Measurements from ENCODE around the gene RIC8B.

RIC8B gene

DNA sequence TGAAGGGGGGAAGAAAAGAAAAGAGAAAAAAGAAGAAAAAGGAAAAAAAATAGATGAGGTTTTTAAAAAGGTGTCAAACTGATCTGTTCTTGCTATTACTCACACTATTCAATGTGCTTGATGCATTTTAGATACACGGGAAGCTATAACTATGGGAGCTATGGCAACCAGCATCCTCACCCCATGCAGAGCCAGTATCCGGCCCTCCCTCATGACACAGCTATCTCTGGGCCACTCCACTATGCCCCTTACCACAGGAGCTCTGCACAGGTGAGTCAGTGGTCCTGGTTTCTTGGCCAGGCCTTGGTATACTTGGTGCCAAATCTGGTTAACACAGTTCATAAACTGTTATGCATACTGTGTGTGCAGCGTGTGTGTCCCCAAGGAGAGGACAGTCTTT, 24.0 kb upstream of the RIC8B start:
- TF ChIP-seq FOXP2 (optimal IDR thresholded peaks at IDR 0.05; ENCODE audit: borderline replicate concordance, extremely low read depth, extremely low read length, insufficient read depth) (no peak), POLR2AphosphoS5 (IDR thresholded peaks at IDR 0.05; ENCODE audit: low read depth, low read length) (no peak), TAF1 (IDR thresholded peaks at IDR 0.05; ENCODE audit: borderline replicate concordance, insufficient read depth, low read length) (no peak), SIN3A (IDR thresholded peaks at IDR 0.05; ENCODE audit: borderline replicate concordance, insufficient read depth, low read length) (no peak)
- TF ChIP-seq, protein P1, sequence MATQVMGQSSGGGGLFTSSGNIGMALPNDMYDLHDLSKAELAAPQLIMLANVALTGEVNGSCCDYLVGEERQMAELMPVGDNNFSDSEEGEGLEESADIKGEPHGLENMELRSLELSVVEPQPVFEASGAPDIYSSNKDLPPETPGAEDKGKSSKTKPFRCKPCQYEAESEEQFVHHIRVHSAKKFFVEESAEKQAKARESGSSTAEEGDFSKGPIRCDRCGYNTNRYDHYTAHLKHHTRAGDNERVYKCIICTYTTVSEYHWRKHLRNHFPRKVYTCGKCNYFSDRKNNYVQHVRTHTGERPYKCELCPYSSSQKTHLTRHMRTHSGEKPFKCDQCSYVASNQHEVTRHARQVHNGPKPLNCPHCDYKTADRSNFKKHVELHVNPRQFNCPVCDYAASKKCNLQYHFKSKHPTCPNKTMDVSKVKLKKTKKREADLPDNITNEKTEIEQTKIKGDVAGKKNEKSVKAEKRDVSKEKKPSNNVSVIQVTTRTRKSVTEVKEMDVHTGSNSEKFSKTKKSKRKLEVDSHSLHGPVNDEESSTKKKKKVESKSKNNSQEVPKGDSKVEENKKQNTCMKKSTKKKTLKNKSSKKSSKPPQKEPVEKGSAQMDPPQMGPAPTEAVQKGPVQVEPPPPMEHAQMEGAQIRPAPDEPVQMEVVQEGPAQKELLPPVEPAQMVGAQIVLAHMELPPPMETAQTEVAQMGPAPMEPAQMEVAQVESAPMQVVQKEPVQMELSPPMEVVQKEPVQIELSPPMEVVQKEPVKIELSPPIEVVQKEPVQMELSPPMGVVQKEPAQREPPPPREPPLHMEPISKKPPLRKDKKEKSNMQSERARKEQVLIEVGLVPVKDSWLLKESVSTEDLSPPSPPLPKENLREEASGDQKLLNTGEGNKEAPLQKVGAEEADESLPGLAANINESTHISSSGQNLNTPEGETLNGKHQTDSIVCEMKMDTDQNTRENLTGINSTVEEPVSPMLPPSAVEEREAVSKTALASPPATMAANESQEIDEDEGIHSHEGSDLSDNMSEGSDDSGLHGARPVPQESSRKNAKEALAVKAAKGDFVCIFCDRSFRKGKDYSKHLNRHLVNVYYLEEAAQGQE (IDR thresholded peaks at IDR 0.05; ENCODE audit: insufficient read depth in 1 of 2, low read depth in 2 of 2, low read length in 2 of 2): no peak

DNA sequence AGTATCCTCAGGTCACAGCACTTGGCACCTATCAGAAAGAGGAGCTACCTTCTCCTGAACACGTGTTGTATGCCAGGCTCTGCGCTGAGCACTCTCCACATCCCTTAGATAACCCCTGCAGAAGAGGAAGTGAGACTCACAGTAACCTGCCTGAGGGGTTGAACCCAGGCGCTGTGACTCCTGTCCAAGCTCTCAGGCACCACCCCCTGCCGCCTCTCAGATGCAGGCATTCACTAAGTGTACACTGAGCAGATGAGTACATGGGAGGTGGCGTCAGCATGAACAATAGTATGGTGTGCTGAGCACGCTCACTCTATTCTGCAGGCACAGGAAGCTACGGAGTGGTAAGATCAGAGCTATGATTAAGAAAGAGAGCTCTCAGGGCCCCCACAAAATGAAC, 21.0 kb upstream of the RIC8B start:
- TF ChIP-seq FOXP2 (optimal IDR thresholded peaks at IDR 0.05; ENCODE audit: borderline replicate concordance, extremely low read depth, extremely low read length, insufficient read depth): no peak
- no peak for TF ChIP-seq POLR2AphosphoS5 (IDR thresholded peaks at IDR 0.05; ENCODE audit: low read depth, low read length)
- no peak for TF ChIP-seq SIN3A (IDR thresholded peaks at IDR 0.05; ENCODE audit: borderline replicate concordance, insufficient read depth, low read length)
- TF ChIP-seq, protein P1 (IDR thresholded peaks at IDR 0.05; ENCODE audit: insufficient read depth in 1 of 2, low read depth in 2 of 2, low read length in 2 of 2): no peak
- no peak for TF ChIP-seq TAF1 (IDR thresholded peaks at IDR 0.05; ENCODE audit: borderline replicate concordance, insufficient read depth, low read length)

- no peak for TF ChIP-seq FOXP2 (optimal IDR thresholded peaks at IDR 0.05; ENCODE audit: borderline replicate concordance, extremely low read depth, extremely low read length, insufficient read depth)
- TF ChIP-seq TAF1 (IDR thresholded peaks at IDR 0.05; ENCODE audit: borderline replicate concordance, insufficient read depth, low read length): no peak
- TF ChIP-seq SIN3A (IDR thresholded peaks at IDR 0.05; ENCODE audit: borderline replicate concordance, insufficient read depth, low read length): no peak
- no peak for TF ChIP-seq POLR2AphosphoS5 (IDR thresholded peaks at IDR 0.05; ENCODE audit: low read depth, low read length)
- TF ChIP-seq, protein P1 (IDR thresholded peaks at IDR 0.05; ENCODE audit: insufficient read depth in 1 of 2, low read depth in 2 of 2, low read length in 2 of 2): no peak
These were observed 20.2 kb upstream of the RIC8B start for GRCh38 chr12:106754331-106754730.

- TF ChIP-seq, protein P1 (IDR thresholded peaks at IDR 0.05; ENCODE audit: insufficient read depth in 1 of 2, low read depth in 2 of 2, low read length in 2 of 2): no peak
- TF ChIP-seq SIN3A (IDR thresholded peaks at IDR 0.05; ENCODE audit: borderline replicate concordance, insufficient read depth, low read length) (no peak), POLR2AphosphoS5 (IDR thresholded peaks at IDR 0.05; ENCODE audit: low read depth, low read length) (no peak), FOXP2 (optimal IDR thresholded peaks at IDR 0.05; ENCODE audit: borderline replicate concordance, extremely low read depth, extremely low read length, insufficient read depth) (no peak), TAF1 (IDR thresholded peaks at IDR 0.05; ENCODE audit: borderline replicate concordance, insufficient read depth, low read length) (no peak)
These were observed 16.7 kb upstream of the RIC8B start for GRCh38 chr12:106757623-106758348.
